NCI-H526 (cell line): ENCODE data around the gene SUSD4.
"Not testable (repeated sequence)": the region's sequence is repeated elsewhere in the genome, so short reads cannot be mapped to it uniquely, and the experiment has no call there.

ENCODE experiments used
- DNase-seq, 2 experiments: peaks; one replicate each; lab custom pipeline; 2025; lab: John Stamatoyannopoulos, UW

Gene SUSD4

GRCh38 chr1:223291796-223292195 lies 72.2 kb downstream of the SUSD4 start:
- no peak for DNase-seq

- no peak for DNase-seq
Measured at GRCh38 chr1:223290397-223290796, 73.6 kb downstream of the SUSD4 start.

GRCh38 chr1:223289621-223290020 lies 74.4 kb downstream of the SUSD4 start:
- no peak for DNase-seq

DNA sequence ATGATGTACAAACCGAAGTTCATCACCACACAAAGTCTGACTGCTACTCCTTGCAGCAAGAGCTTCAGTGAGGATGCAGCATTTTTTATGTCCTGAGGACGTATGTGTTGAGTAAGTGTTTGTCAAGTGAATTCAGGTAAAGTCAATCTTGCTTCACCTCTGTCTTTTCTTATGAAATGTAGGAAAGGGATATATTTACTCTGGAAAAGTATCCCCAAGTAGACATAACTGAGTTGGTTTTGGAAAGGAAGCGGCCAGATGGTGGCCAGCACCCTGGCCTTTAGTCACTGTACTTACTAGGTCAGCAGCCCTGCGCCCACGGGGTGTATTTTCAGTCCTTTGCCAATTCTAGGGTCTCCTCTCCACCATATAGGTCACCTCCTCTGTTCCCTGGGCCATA lies 75.2 kb downstream of the SUSD4 start:
- no peak for DNase-seq

GRCh38 chr1:223285452-223285851 lies 78.5 kb downstream of the SUSD4 start:
- no peak for DNase-seq

DNA sequence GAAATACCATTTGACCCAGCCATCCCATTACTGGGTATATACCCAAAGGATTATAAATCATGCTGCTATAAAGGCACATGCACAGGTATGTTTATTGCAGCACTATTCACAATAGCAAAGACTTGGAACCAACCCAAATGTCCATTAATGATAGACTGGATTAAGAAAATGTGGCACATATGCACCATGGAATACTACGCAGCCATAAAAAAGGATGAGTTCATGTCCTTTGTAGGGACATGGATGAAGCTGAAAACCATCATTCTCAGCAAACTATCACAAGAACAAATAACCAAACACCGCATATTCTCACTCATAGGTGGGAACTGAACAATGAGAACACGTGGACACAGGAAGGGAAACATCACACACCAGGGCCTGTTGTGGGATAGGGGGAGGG lies 80.3 kb downstream of the SUSD4 start:
- DNase-seq, result not testable (repeated sequence)

DNA sequence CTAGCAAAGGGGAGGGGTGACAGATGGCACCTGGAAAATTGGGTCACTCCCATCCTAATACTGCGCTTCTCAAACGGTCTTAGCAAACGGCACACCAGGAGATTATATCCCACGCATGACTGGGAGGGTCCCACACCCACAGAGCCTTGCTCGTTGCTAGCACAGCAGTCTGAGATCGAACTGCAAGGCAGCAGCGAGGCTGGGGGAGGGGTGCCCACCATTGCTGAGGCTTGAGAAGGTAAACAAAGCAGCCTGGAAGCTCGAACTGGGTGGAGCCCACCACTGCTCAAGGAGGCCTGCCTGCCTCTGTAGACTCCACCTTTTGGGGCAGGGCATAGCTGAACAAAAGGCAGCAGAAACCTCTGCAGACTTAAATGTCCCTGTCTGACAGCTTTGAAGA lies 85.7 kb downstream of the SUSD4 start:
- not testable (repeated sequence) for DNase-seq

DNA sequence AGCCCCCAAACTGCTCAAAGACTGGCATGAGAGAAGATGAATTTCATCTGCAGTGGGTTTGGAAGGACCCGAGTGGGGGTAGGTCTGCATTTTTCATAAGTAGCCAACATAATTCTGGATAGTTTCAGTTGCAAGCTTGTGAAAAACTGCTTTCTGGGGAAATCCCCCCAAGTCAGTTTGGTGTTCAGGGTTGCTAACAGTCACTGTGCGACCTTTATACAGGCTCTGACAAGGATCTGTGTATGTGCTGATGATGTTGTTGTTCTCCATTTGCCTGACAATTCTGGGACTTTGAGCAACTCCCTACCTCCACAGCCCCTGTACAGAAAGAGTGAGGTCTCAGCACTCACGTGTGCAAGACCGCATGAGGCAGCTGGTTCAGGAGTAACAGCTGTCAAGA lies 87.9 kb downstream of the SUSD4 start:
- DNase-seq, result no peak

GRCh38 chr1:223273511-223273910 lies 90.5 kb downstream of the SUSD4 start:
- DNase-seq, result no peak

DNA sequence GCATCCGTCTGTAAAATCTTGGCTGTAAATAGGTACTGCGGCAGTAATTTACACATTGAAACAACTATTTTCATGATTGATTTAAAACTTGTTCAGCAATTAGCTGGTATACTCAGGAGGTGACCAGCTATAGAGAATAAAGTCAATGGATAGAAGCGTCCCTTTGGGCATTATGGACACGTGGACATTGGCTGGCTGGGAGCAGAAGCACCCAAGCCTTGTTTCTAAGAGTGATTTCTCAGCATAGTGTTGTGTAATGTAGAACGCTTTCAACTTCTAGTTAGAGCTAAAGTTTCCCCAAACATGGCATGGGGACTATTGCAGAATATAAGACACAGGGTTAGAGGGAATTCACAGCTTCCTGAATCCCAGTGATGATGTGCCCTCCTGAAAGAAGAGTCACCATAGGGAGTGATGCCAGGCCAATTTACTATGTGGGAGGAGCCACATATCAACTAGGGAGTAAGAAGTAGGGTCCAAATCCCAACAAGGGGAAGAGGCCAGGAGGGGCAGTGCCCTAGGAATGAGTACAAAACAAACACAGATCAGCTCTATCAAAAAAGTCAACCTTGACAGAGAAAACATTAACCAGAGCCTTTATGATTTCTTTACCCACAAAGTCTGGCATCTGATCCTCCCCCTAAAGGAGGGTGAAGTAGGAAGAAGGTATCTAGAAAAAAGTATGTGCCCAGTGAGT lies 92.7 kb downstream of the SUSD4 start:
- DNase-seq, result no peak

DNA sequence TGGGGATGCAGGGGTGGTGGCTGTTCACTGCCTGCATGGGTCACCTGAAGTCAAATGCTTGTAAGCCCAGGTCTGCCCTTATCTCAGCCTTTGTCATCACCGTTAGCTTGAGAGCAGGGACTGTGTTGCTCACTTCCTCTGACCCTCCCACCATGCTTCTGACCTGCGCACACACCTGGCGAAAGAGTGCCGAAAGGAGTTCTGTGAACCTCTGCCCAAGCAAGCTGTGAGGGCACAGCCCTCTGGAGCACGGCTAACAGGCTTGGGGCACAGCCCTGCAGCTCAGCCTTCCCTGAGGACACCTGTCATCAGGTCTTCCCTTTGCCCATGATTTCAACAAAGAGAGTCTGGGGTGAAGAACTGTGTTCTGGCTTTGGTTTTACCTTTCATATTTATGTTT lies 93.8 kb downstream of the SUSD4 start:
- DNase-seq, result no peak

DNA sequence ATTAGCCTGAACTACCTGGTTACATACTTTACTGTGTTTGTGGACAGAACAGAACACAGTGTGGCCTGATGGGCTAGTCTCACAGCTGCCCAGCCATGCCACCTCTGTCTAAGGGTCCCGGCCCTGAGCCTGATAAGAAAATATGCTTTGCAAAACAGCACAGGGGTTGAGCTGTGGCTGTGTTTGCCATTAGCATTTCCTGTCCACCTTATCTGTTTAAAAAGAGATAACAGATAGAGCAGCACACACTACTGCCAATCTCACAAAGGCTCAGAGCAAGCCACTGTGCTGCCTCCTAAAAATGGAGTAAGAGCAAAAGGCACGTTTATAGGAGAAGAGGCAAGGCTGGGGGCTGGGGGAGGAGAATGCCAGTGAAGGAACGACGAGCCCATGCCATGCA lies 95.0 kb downstream of the SUSD4 start:
- DNase-seq, result no peak

- DNase-seq, result no peak
Measured at GRCh38 chr1:223266632-223267172, 97.3 kb downstream of the SUSD4 start.

GRCh38 chr1:223264983-223265908 lies 98.7 kb downstream of the SUSD4 start:
- DNase-seq, result no peak

DNA sequence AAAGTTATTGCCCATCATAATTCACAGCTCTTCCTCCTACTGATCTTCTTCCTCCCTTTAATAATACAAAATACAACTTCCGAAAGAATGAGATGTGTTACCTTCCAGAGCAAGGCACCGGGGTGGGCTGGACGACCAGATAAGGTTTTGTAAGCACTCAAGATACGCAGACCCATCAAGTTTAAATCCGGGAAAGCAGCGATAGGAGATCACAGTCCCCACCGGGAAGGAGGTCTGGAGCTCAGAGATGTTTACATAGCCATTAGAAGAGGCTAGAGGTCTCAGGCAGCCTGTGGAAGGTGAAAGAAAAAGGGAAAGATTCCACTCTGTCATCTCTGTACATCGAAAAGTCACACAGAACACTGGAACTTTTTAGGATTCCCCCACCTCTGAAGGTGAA lies 99.4 kb downstream of the SUSD4 start:
- DNase-seq, result no peak

DNA sequence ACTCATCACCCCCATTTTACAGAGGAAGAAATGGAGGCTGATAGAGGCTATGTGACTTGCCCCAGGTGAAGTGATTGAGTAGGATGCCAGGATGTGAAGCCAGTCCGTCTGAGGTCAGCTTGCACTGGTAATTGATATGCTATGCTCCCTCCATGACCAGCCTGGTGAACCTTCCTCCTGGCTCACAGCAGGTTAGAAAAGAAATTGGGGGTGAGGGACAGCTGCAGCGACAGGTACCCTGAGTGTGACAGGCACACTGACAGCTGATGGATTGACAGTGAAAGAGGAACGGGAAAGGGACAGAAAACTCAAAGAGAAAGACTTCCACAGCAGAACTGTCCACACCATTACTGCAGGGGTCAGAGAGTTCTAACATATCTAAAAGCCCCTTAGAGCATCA lies 102.1 kb downstream of the SUSD4 start:
- DNase-seq, result no peak

DNA sequence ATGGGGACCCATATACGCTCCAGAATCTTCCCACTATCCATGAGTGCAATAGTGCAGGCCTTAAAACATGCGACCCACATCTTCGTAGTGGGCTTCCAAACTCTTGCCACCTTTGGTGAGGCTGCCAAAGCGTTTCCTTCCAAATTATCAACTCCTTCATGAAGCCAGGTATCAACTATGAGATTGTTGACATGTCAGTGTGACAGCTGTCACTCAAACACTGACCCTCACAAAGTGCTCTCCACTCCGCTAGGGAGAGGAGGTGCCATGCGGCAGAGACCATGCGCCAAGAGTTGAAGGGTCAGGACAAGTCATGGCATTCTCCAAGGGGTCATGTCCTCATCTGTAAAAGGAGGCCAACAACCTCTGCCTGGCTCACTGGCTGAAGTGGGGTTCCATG lies 103.3 kb downstream of the SUSD4 start:
- no peak for DNase-seq

- DNase-seq, result no peak
Measured at GRCh38 chr1:223259462-223259861, 104.5 kb downstream of the SUSD4 start.

DNA sequence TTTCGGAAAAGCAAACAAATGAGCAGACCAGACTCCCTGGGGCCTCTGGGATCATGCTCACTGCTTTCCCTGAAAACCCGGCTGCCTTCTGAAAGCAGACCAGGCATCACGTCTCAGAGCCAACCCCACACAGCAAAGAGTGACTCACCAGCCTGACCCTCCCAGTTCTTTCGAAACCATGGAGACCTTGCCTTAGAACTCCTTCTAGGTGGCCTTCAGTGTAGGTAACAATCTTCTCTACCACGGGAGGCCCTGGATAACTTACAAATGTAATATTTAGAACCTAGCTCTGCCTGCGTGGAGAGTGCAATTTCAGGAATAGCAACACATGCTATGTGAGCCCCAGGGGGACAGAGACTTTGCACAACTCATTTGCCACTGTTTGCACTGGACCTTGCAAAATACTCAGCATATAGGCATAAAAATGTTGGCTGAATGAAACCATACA lies 105.2 kb downstream of the SUSD4 start:
- no peak for DNase-seq

GRCh38 chr1:223257856-223258550 lies 106.0 kb downstream of the SUSD4 start:
- no peak for DNase-seq

- DNase-seq, result no peak
Measured at GRCh38 chr1:223256034-223256433, 107.9 kb downstream of the SUSD4 start.

GRCh38 chr1:223253916-223254315 lies 110.1 kb downstream of the SUSD4 start:
- DNase-seq, result no peak
